GM20000 (cell line): ENCODE measurements around the gene LDLRAP1.

Source experiments
- DNase-seq: peaks from one replicate; pipeline ENCODE4 v3.0.0; 2012; ENCODE audit warnings: low spot score
- TF ChIP-seq, protein P1 (sequence below): IDR thresholded peaks from 2 replicates; pipeline ENCODE4 v1.5.1; 2012; ENCODE audit warnings: mild to moderate bottlenecking, control low read depth; ENCODE audit errors: extremely low read depth, missing control alignments

LDLRAP1 gene

DNA sequence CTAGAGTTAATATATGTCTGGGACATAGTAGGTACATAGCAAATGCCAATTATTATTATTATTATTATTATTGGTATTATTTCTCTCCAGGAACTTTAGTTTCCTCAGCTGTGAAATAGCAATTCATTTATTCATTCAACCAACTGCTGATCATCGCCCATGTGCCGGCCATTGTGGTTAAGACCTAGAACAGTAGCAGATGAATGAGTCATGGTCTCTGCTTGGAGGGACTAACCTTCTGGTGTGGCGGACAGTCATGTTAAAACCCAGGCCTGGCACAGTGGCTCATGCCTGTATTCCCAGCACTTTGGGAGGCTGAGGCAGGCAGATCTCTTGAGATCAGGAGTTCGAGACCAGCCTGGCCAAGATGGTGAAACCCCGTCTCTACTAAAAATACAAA lies 23.8 kb upstream of the LDLRAP1 start:
- DNase-seq, result no peak
- TF ChIP-seq, protein P1, sequence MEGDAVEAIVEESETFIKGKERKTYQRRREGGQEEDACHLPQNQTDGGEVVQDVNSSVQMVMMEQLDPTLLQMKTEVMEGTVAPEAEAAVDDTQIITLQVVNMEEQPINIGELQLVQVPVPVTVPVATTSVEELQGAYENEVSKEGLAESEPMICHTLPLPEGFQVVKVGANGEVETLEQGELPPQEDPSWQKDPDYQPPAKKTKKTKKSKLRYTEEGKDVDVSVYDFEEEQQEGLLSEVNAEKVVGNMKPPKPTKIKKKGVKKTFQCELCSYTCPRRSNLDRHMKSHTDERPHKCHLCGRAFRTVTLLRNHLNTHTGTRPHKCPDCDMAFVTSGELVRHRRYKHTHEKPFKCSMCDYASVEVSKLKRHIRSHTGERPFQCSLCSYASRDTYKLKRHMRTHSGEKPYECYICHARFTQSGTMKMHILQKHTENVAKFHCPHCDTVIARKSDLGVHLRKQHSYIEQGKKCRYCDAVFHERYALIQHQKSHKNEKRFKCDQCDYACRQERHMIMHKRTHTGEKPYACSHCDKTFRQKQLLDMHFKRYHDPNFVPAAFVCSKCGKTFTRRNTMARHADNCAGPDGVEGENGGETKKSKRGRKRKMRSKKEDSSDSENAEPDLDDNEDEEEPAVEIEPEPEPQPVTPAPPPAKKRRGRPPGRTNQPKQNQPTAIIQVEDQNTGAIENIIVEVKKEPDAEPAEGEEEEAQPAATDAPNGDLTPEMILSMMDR, result no peak

DNA sequence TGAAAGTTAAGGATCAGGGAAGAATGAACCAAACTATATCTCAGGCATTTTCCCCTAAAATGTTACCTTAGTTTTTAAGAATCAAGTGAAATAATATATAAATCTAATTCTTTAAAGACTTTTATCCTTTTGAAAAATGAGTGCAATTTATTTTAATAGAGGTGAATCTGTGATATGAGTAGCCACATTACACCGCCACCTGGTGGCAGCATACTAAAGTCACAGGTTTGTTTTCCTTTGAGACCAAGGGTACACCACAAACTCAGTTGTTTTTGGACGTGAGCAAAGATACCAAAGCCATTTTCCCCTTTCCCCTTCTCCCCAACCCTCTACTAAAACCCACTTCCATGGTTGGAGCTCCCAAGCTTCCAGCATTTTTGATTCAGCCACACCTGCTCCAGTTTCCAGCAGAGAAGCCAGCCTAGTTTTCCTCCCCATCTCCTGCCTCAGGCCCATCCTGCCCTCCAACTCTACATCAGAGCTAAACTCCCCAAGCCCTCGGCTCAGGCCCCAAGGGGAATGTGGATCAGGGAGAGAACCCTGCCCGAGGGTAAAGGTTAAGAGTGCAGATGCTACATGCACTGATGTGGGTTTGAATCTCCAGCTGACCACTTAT lies 22.9 kb upstream of the LDLRAP1 start:
- peak; percentile 74 for DNase-seq
- TF ChIP-seq, protein P1, result peak; percentile 51

DNA sequence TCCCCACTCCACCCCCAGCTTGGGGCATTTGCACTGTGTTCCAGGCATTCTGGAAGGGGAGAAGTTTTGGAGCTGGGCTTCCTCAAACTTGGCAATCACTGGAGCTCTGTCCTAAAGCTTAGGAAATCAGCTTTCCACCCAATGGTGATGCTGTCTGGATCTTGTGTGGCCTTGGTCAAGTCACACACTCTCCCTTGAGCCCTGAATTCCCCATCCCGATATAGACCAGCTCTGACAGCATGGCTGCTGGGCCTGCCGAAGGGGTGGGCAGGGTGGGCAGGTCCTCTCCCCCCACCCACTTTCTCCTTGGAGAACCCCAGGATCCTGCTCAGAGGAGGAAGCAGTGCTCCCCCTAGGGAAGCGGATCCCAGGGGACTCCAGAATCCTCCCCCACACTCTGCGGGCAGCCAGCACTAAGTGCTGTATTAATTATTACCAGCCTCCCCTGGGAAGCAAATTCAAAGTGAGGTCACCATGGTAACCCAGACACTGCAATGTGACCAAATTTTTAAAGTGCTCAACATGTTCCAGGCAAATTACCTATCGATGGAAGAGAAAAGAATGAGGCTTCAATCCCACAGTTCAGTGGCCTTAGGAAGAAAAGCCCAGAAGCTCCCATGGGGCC lies 21.3 kb upstream of the LDLRAP1 start:
- no peak for DNase-seq
- TF ChIP-seq, protein P1, result no peak

DNA sequence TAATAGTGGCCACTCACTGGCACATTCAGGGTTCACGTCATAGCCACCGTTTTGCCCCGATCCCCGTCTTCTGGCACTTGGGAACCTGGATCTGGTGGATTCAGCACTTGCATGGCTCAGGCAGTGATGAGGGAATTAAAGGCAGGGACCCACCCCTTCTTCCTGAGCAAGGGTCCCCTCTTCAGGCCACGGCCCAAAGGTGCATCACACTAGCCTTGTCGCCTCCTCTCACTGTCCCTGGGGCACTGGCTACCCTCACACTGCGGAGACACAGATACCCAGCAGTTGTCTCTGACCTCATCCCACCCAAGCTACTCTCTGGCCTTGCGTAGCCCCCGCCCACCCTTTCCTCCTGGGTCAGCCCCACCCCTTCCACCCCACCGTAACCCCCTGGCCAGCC lies 19.9 kb upstream of the LDLRAP1 start:
- TF ChIP-seq, protein P1, result peak; percentile 18
- no peak for DNase-seq

DNA sequence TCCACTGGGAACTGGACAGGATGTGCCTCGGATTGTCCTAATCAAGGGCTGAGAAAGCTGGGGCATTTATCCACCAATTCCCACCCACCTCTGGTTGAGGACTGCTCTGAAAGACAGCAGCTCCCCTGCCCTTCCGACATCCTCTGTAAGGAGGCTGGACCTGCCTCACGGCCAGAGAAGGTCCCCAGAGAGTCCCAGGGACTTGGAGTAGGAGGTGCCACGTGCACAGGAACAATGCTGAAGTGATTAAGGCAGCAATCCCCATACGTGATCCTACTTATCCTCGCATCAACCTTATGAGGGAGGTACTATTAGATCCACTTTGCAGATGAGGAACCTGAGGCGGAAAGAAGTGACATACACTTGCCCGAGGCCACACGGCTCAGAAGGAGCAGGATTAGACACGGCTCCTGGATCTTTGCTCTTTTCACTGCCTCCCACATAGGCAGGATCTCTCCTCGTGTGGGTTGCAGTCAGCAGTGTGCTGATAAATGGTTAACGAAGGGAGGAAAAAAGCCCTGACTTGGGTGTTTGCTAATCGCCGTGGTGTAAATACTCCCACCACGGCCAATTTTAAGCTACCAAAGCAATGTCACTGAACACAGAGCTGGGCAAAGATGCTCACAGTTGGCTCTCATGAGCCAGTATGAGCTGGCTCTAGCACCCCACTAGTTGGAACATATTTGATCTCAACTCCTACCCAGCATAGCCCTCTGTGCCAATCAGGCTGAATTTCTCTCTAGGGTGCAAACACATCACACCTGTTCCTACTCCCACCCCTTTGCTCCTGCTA lies 18.6 kb upstream of the LDLRAP1 start:
- TF ChIP-seq, protein P1, result no peak
- DNase-seq, result no peak

DNA sequence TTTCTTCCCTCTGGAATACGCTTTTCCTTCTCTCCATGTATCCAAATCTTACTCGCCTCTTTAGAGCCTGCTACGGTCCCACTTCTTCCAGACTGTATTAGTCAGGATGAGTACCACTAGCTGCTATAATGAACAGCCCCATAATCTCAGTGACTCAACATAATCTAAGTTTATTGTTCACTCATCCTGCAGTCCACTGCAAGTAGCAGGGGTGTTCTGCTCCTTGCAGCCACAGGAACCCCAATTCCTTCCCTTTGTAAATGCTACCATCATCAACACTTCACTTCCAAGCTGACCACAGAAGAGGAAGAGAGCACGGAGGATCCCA lies 18.1 kb upstream of the LDLRAP1 start:
- TF ChIP-seq, protein P1, result no peak
- no peak for DNase-seq

DNA sequence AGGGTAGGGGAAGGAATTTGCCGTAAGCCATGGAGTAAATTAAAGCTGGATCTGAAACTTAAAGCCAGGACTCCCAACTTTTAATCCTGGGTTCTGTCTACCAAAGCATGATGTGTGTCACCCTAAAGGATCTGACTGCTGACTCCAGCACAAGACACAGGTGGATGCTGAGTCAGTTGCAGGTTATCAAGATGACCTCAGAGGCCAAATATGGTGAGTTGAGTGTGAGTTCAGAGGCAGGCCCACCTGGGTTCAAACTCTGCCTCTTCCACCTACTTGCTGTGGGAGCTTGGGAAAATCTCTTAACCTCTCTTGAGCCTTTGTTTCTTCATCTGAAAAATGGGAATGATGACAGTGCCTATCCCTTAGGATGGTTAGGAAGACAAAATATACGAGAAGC lies 16.7 kb upstream of the LDLRAP1 start:
- no peak for DNase-seq
- TF ChIP-seq, protein P1, result no peak
